HepG2 (cell line): ENCODE data around the gene SDC1. TPM values are rescaled to one million over a fixed set of nuclear protein-coding genes. Genes with fewer than 3 reads are reported as not detected.
A peak's percentile ranks its signal among the peaks of the same experiment; 100 is the strongest.

Source experiments
- CREB1 ChIP-seq, 2 experiments: fragments of 450-650 bp in 1 of 2; IDR thresholded peaks; 2 replicates each; pipeline ENCODE4 v1.6.1; 2016 to 2017; ENCODE audit warnings: control low read depth in 1 of 2, mild to moderate bottlenecking in 1 of 2, missing compliant biosample characterization in 1 of 2, missing genetic modification characterization in 1 of 2
- DR1 ChIP-seq: sonication (generic); formaldehyde crosslinking; IDR thresholded peaks from 2 replicates; pipeline ENCODE4 v1.8.0; 2021; ENCODE audit warnings: mild to moderate bottlenecking, missing genetic modification reagents, inconsistent platforms
- HOXA3 ChIP-seq: sonication (generic); formaldehyde crosslinking; IDR thresholded peaks from 2 replicates; pipeline ENCODE4 v1.5.0; 2020; ENCODE audit warnings: missing genetic modification reagents
- IRF2 ChIP-seq: IDR thresholded peaks from 2 replicates; pipeline ENCODE4 v1.6.1; 2018; ENCODE audit warnings: missing genetic modification reagents, missing compliant biosample characterization
- IRX3 ChIP-seq: sonication (generic); formaldehyde crosslinking; IDR thresholded peaks from 2 replicates; pipeline ENCODE4 v1.8.1; 2023; ENCODE audit warnings: mild to moderate bottlenecking, low read depth, missing genetic modification reagents, borderline replicate concordance
- MIER2 ChIP-seq: IDR thresholded peaks from 2 replicates; pipeline ENCODE4 v1.6.1; 2016; ENCODE audit warnings: missing biosample characterization, missing genetic modification reagents
- MNT ChIP-seq: fragments of 450-650 bp; IDR thresholded peaks from 2 replicates; pipeline ENCODE4 v1.6.1; 2016
- PHF20 ChIP-seq: sonication (generic); formaldehyde crosslinking; IDR thresholded peaks from 2 replicates; pipeline ENCODE4 v1.5.0; 2020; ENCODE audit warnings: mild to moderate bottlenecking, missing genetic modification reagents
- RAD21 ChIP-seq: fragments of 450-650 bp; formaldehyde crosslinking; IDR thresholded peaks from 2 replicates; pipeline ENCODE4 v1.5.0; 2020; ENCODE audit warnings: mild to moderate bottlenecking
- RERE ChIP-seq: IDR thresholded peaks from 2 replicates; pipeline ENCODE4 v1.6.1; 2016; ENCODE audit warnings: low read depth, missing genetic modification reagents, missing compliant biosample characterization
- RXRB ChIP-seq: IDR thresholded peaks from 2 replicates; pipeline ENCODE4 v1.6.1; 2016; ENCODE audit warnings: borderline replicate concordance, missing genetic modification reagents, missing compliant biosample characterization
- SRSF9 ChIP-seq: fragments of 200-400 bp; formaldehyde crosslinking; IDR thresholded peaks from 2 replicates; pipeline ENCODE4 v1.6.1; 2018; ENCODE audit warnings: borderline replicate concordance, mild to moderate bottlenecking, low read depth, low read length; ENCODE audit not compliant: insufficient read depth, poor library complexity, severe bottlenecking
- ZFP1 ChIP-seq: IDR thresholded peaks from 2 replicates; pipeline ENCODE4 v1.6.1; 2016
- ZFY ChIP-seq: sonication (generic); formaldehyde crosslinking; IDR thresholded peaks from 2 replicates; pipeline ENCODE4 v1.4.0; 2020; ENCODE audit warnings: missing genetic modification reagents
- ZNF138 ChIP-seq: sonication (generic); formaldehyde crosslinking; IDR thresholded peaks from 2 replicates; pipeline ENCODE4 v1.5.0; 2020; ENCODE audit warnings: mild to moderate bottlenecking, low read depth, missing genetic modification reagents
- ZNF383 ChIP-seq: sonication (generic); formaldehyde crosslinking; IDR thresholded peaks from 2 replicates; pipeline ENCODE4 v1.4.0; 2020; ENCODE audit warnings: missing genetic modification reagents, mild to moderate bottlenecking, borderline replicate concordance
- ZNF687 ChIP-seq: sonication (generic); formaldehyde crosslinking; IDR thresholded peaks from 2 replicates; pipeline ENCODE4 v1.5.1; 2020; ENCODE audit warnings: mild to moderate bottlenecking, missing genetic modification reagents, moderate library complexity
- ZNF782 ChIP-seq: sonication (generic); formaldehyde crosslinking; IDR thresholded peaks from 2 replicates; pipeline ENCODE4 v1.4.0; 2020; ENCODE audit warnings: missing genetic modification reagents, mild to moderate bottlenecking, borderline replicate concordance
- polyA plus RNA-seq, 8 experiments: library from polyadenylated mRNA; depleted of rRNA in 3 of 8; stranded (reverse) in 7 of 8; unstranded in 1 of 8; fragments of >200 nt; fragmentation: Illumina TruSeq in 4 of 8; extraction: Trizol in 4 of 8; gene quantifications; 2 replicates each; pipeline versions ENCODE4 v1.2.1 to v1.2.3, GENCODE V29; 2011 to 2016; ENCODE audit warnings: low read depth in 4 of 8, missing spikeins in 1 of 8, mixed read lengths in 1 of 8; ENCODE audit not compliant: insufficient read depth in 1 of 8
- total RNA-seq, 5 experiments: library from RNA; depleted of rRNA; stranded (reverse); fragments of >200 nt; fragmentation: Illumina TruSeq; extraction: Trizol; gene quantifications; 2 replicates each; pipeline ENCODE4 v1.2.3, GENCODE V29; 2016; ENCODE audit warnings: low read depth in 1 of 5

Gene SDC1
- total and polyA plus RNA-seq, 2 of the 13 experiments (the other 11 are each of a cell fraction or from before 2014, with no cell fraction given) = 108 to 119 TPM

- TF ChIP-seq ZNF687 (no peak), RAD21 (CRISPR knock-in tag) (no peak), ZFP1 (CRISPR knock-in tag) (no peak), RXRB (CRISPR knock-in tag) (no peak), CREB1 (IDR thresholded peaks at IDR 0.05) (peak; percentile 16; the same call in 1 of the 2 replicates), CREB1 (CRISPR knock-in tag; IDR thresholded peaks at IDR 0.05) (no peak), ZNF383 (CRISPR knock-in tag) (no peak), ZNF782 (CRISPR knock-in tag) (no peak), IRX3 (CRISPR knock-in tag) (no peak), RERE (no peak), MNT (peak; percentile 53), IRF2 (CRISPR knock-in tag) (no peak), ZNF138 (CRISPR knock-in tag) (0 out of 2 replicates have a peak, but pooled peaks have one; percentile 42), MIER2 (no peak), ZFY (no peak), PHF20 (no peak), HOXA3 (CRISPR knock-in tag) (no peak), DR1 (CRISPR knock-in tag) (no peak), SRSF9 (no peak)
These were observed 59.0 kb downstream of the SDC1 start (continued) for GRCh38 chr2:20165677-20166509.
